IPS DF 6.9 (cell line): ENCODE data around the gene ZNF804B.

ENCODE experiments used
- DNase-seq: peaks from one replicate; pipeline ENCODE4 v3.0.0-alpha.2; 2013; ENCODE audit warnings: low read depth, low spot score
- H3K27ac ChIP-seq: one replicate; pipeline ENCODE4 v1.5.1; 2013; ENCODE audit warnings: low read length, control low read depth
- H3K27me3 ChIP-seq: 2 replicates; pipeline ENCODE4 v1.6.1; 2013; ENCODE audit warnings: mild to moderate bottlenecking, low read length; ENCODE audit not compliant: control insufficient read depth, insufficient read depth
- H3K36me3 ChIP-seq: 2 replicates; pipeline ENCODE4 v1.6.1; 2013; ENCODE audit warnings: low read length; ENCODE audit not compliant: control insufficient read depth, insufficient read depth
- H3K4me1 ChIP-seq: 2 replicates; pipeline ENCODE4 v1.6.1; 2013; ENCODE audit warnings: low read length; ENCODE audit not compliant: control insufficient read depth, insufficient read depth
- H3K4me3 ChIP-seq: 2 replicates; pipeline ENCODE4 v1.5.1; 2013; ENCODE audit warnings: mild to moderate bottlenecking, low read length
- H3K9me3 ChIP-seq: 2 replicates; pipeline ENCODE4 v1.6.1; 2013; ENCODE audit warnings: low read length, inconsistent platforms; ENCODE audit not compliant: control insufficient read depth, insufficient read depth
- WGBS: extraction: QIAGEN DNeasy Blood & Tissue Kit; methylation state at CpG from one replicate; pipeline ENCODE4 v1.1.7; 2013; ENCODE audit warnings: mixed read lengths, missing lambda C conversion rate; ENCODE audit not compliant: insufficient read length, insufficient coverage; 5-methylcytosine and 5-hydroxymethylcytosine counted together

ZNF804B gene

DNA sequence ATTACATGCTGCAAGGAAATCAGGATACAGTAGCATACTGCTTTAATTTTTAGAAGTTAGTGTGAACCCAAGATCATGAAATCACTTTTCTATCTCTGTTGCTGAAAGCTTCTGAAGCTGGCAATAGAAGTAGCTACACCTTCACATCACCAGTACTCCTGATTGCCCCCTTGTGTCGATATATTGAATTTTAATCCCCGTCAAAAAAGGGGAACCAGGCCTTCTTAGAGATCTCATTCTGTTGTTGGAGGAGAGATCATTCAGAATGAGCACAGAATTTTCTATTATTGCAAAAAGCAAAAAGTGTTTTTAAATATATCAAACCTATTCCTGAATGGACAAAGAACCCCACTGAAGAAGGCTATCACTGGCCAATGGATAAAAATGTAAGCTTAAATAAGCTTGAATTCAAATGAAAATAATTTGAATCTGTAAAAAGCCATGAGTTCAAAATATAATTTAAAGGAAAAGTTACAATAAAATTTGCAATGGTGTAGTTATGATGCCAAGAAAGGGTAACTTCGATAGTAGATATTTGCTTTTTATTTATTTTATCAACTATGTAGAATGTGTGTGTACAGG is 75.7 kb downstream of the ZNF804B start:
- Histone ChIP-seq H3K4me1 (no peaks in the 10 kb centered on the region), H3K9me3 (no peaks in the 10 kb centered on the region), H3K27ac (no peak overlapping the region), H3K36me3 (no peaks in the 10 kb centered on the region), H3K4me3 (no peak overlapping the region), H3K27me3 (no peaks in the 10 kb centered on the region)
- WGBS = no CpG with 5 or more reads among the region's 3 CpGs
- DNase-seq = peak; percentile 33

DNA sequence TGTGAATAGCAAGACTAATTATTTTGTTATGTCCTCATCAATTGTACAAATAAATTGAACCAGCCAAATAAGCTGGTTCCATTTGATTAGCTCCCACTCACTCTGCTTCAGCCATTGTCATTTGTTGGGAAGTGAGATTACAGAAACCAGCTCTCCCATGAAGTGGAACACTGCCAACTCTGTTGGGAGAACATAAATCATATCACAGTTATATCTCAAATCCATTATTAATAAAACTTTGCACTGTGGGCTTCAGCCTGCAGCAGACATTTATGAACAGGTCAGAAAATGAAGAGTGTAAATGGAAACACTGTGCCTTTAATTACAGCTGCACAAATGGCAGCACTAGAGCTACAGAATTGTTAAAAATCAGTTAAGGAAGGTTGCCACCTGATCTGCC is 82.7 kb downstream of the ZNF804B start:
- Histone ChIP-seq H3K9me3 (no peaks in the 10 kb centered on the region), H3K36me3 (no peaks in the 10 kb centered on the region), H3K4me3 (no peak overlapping the region), H3K27me3 (no peaks in the 10 kb centered on the region), H3K27ac (no peak overlapping the region), H3K4me1 (no peaks in the 10 kb centered on the region)
- no peak for DNase-seq

GRCh38 chr7:88845091-88845490 is 85.6 kb downstream of the ZNF804B start:
- Histone ChIP-seq H3K27ac (no peak overlapping the region), H3K4me1 (no peaks in the 10 kb centered on the region), H3K4me3 (no peak overlapping the region), H3K36me3 (no peaks in the 10 kb centered on the region), H3K27me3 (no peaks in the 10 kb centered on the region), H3K9me3 (no peaks in the 10 kb centered on the region)
- DNase-seq = no peak
- WGBS = no CpG with 5 or more reads among the region's 12 CpGs

DNA sequence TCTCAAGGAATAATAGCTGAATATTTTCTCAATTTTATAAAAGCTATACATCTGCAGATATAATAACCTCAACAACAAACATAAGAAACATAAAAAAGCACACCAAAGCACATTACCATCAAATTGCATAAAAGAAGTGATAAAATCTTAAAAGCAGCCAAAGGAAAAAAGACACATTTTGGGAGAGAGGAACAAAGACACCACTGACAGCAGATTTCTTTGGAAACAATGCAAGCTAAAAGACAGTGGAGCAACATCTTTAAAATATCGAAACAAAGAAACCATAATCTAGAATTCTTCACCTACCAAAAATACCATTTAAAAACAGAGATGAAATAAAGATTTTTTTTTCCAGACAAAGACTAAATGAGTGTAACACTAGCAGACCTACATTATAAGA is 91.7 kb downstream of the ZNF804B start:
- no peaks in the 10 kb centered on the region for H3K27me3 ChIP-seq
- no peak for DNase-seq
- H3K4me1 ChIP-seq = no peaks in the 10 kb centered on the region
- no peaks in the 10 kb centered on the region for H3K36me3 ChIP-seq
- H3K9me3 ChIP-seq = no peaks in the 10 kb centered on the region
- no peak overlapping the region for H3K27ac ChIP-seq
- no CpG with 5 or more reads among the region's 1 CpG for WGBS
- no peak overlapping the region for H3K4me3 ChIP-seq

GRCh38 chr7:88859288-88859687 is 99.8 kb downstream of the ZNF804B start:
- Histone ChIP-seq H3K36me3 (no peaks in the 10 kb centered on the region), H3K27me3 (no peaks in the 10 kb centered on the region), H3K4me1 (no peaks in the 10 kb centered on the region), H3K9me3 (no peaks in the 10 kb centered on the region), H3K27ac (no peak overlapping the region), H3K4me3 (no peak overlapping the region)
- no peak for DNase-seq

- H3K27ac ChIP-seq = no peak overlapping the region
- no CpG with 5 or more reads among the region's 2 CpGs for WGBS
- no peaks in the 10 kb centered on the region for H3K27me3 ChIP-seq
- no peaks in the 10 kb centered on the region for H3K4me1 ChIP-seq
- no peaks in the 10 kb centered on the region for H3K9me3 ChIP-seq
- H3K4me3 ChIP-seq = no peak overlapping the region
- no peaks in the 10 kb centered on the region for H3K36me3 ChIP-seq
- DNase-seq = no peak
Observed at GRCh38 chr7:88866265-88866863, 106.9 kb downstream of the ZNF804B start.

DNA sequence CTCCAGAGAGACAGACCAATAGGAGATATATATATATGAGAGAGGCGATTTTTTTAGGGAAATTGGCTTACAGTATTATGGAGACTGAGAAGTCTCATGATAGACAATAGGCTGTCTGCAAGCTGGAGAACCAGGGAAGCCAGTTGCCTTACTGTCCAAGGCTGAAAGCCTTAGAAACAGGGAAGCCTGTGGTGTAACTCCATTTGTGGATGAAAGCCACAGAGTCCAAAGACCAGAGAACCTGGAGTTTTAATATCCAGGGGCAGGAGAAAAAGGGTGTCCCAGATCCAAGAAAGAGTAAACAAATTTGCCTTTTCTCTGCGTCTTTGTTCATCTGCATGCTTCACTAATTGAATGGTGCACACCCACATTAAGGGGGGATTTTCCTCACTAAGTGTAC is 107.7 kb downstream of the ZNF804B start:
- 100% methylated on average over 1 of the region's 2 CpGs for WGBS

GRCh38 chr7:88868456-88868855 is 109.0 kb downstream of the ZNF804B start:
- no CpG with 5 or more reads among the region's 1 CpG for WGBS
- H3K27me3 ChIP-seq = no peaks in the 10 kb centered on the region
- no peaks in the 10 kb centered on the region for H3K36me3 ChIP-seq
- H3K9me3 ChIP-seq = no peaks in the 10 kb centered on the region
- H3K4me1 ChIP-seq = no peaks in the 10 kb centered on the region
- H3K27ac ChIP-seq = no peak overlapping the region
- H3K4me3 ChIP-seq = no peak overlapping the region
- DNase-seq = no peak

More for the DNA sequence above, 107.7 kb downstream of the ZNF804B start:
- Histone ChIP-seq H3K27me3 (no peaks in the 10 kb centered on the region), H3K27ac (no peak overlapping the region), H3K9me3 (no peaks in the 10 kb centered on the region), H3K36me3 (no peaks in the 10 kb centered on the region), H3K4me3 (no peak overlapping the region), H3K4me1 (no peaks in the 10 kb centered on the region)
- DNase-seq = no peak

- Histone ChIP-seq H3K27ac (no peak overlapping the region), H3K36me3 (no peaks in the 10 kb centered on the region), H3K27me3 (no peaks in the 10 kb centered on the region), H3K9me3 (no peaks in the 10 kb centered on the region), H3K4me1 (no peaks in the 10 kb centered on the region), H3K4me3 (no peak overlapping the region)
- DNase-seq = no peak
Observed at GRCh38 chr7:88881136-88881535, 121.6 kb downstream of the ZNF804B start.

DNA sequence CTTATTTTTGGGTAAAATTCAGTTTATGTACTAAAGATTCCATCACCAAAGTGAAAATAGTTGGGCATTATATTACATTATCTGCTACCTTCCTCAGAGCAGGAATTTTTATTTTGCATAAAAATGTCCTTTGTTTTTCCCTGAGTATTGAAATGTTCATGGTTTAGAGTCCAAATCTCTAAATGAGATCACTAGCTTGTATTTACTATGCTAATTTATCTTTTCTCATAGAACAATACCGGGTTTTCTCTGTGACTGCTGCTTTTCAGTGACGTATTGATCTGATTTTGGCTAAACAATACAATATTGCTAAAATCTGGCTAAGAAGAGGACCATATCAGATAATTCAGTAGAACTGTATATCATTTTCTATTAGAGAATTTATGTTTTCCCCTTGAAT is 125.6 kb downstream of the ZNF804B start:
- Histone ChIP-seq H3K4me1 (no peaks in the 10 kb centered on the region), H3K36me3 (no peaks in the 10 kb centered on the region), H3K9me3 (no peaks in the 10 kb centered on the region), H3K27ac (no peak overlapping the region), H3K4me3 (no peak overlapping the region), H3K27me3 (no peaks in the 10 kb centered on the region)
- no CpG with 5 or more reads among the region's 2 CpGs for WGBS
- no peak for DNase-seq

DNA sequence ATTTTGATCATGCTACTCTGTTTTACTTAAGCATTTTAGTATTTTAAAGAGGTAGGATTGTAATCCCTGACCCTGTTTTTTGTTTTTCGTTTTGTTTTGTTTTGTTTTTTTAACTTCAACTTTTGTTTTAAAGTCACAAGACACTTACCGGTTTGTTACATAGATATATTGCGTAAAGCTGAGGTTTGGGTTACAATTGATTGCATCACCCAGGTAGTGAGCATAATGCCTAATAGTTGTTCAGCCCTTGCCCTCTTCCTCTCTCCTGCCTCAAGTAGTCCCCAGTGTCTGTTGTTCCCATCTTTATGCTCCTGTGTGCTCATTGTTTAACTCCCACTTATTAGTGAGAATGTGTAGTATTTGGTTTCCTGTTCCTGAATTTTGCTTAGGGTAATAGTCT is 129.2 kb downstream of the ZNF804B start:
- H3K9me3 ChIP-seq = no peaks in the 10 kb centered on the region
- H3K36me3 ChIP-seq = no peaks in the 10 kb centered on the region
- no peak for DNase-seq
- WGBS = no CpG with 5 or more reads among the region's 3 CpGs
- H3K27me3 ChIP-seq = no peaks in the 10 kb centered on the region
- no peaks in the 10 kb centered on the region for H3K4me1 ChIP-seq
- H3K27ac ChIP-seq = no peak overlapping the region
- H3K4me3 ChIP-seq = no peak overlapping the region
